SKM-1 treated with dmso at 0.1 percent for 144 hours (cell line): ENCODE measurements around the gene MYO1D.
A peak's percentile ranks its signal among the peaks of the same experiment; 100 is the strongest.
"Not testable (repeated sequence)": the region's sequence is repeated elsewhere in the genome, so short reads cannot be mapped to it uniquely, and the experiment has no call there.

Experiments used
- DNase-seq: peaks from one replicate; lab custom pipeline; 2025; ENCODE audit not compliant: unreplicated experiment; lab: John Stamatoyannopoulos, UW

MYO1D gene

GRCh38 chr17:32481193-32481592 is 395.7 kb downstream of the MYO1D start:
- DNase-seq = no peak

- DNase-seq = no peak
Measured at GRCh38 chr17:32479074-32479617, 397.8 kb downstream of the MYO1D start.

GRCh38 chr17:32477220-32477619 is 399.7 kb downstream of the MYO1D start:
- DNase-seq = no peak

- no peak for DNase-seq
Measured at GRCh38 chr17:32475258-32475657, 401.7 kb downstream of the MYO1D start.

GRCh38 chr17:32471652-32472051 is 405.3 kb downstream of the MYO1D start:
- no peak for DNase-seq

- no peak for DNase-seq
Measured at GRCh38 chr17:32470405-32471167, 406.3 kb downstream of the MYO1D start.

GRCh38 chr17:32467949-32468348 is 409.0 kb downstream of the MYO1D start:
- no peak for DNase-seq

GRCh38 chr17:32464374-32464773 is 412.6 kb downstream of the MYO1D start:
- DNase-seq = no peak

GRCh38 chr17:32463304-32463703 is 413.6 kb downstream of the MYO1D start:
- DNase-seq = no peak

- peak; percentile 59 for DNase-seq
Measured at GRCh38 chr17:32461853-32462617, 414.9 kb downstream of the MYO1D start.

- no peak for DNase-seq
Measured at GRCh38 chr17:32461498-32461852, 415.4 kb downstream of the MYO1D start.

- DNase-seq = no peak
Measured at GRCh38 chr17:32460054-32460453, 416.9 kb downstream of the MYO1D start.

- no peak for DNase-seq
Measured at GRCh38 chr17:32458371-32458770, 418.6 kb downstream of the MYO1D start.

GRCh38 chr17:32453370-32453769 is 423.6 kb downstream of the MYO1D start:
- no peak for DNase-seq

GRCh38 chr17:32452281-32452680 is 424.6 kb downstream of the MYO1D start:
- DNase-seq = no peak

- DNase-seq = no peak
Measured at GRCh38 chr17:32451879-32452278, 425.0 kb downstream of the MYO1D start.

GRCh38 chr17:32450379-32450778 is 426.5 kb downstream of the MYO1D start:
- not testable (repeated sequence) for DNase-seq

- no peak for DNase-seq
Measured at GRCh38 chr17:32449963-32450362, 427.0 kb downstream of the MYO1D start.

- DNase-seq = no peak
Measured at GRCh38 chr17:32446949-32447348, 430.0 kb downstream of the MYO1D start.

- no peak for DNase-seq
Measured at GRCh38 chr17:32445971-32446370, 431.0 kb downstream of the MYO1D start.

GRCh38 chr17:32445497-32445896 is 431.4 kb downstream of the MYO1D start:
- no peak for DNase-seq

GRCh38 chr17:32445074-32445415 is 431.9 kb downstream of the MYO1D start:
- DNase-seq = no peak
